Astrocyte of the spinal cord (primary cell): ENCODE data around the gene SEC16B.

ENCODE experiments used
- DNase-seq: peaks from one replicate; pipeline ENCODE4 v3.0.0; 2011; ENCODE audit warnings: low read depth, low spot score
- H3K4me3 ChIP-seq: 2 replicates; pipeline ENCODE4 v1.5.1; 2011; ENCODE audit warnings: low read depth, mild to moderate bottlenecking, low read length, moderate library complexity
- in situ Hi-C: cut with HindIII; loops from 2 replicates; pipeline ENCODE4 v1.10.0; 2017; ENCODE audit warnings: low sequenced_read_pairs
- TF ChIP-seq, protein P1 (sequence below): IDR thresholded peaks from 2 replicates; pipeline ENCODE4 v1.5.1; 2012; ENCODE audit warnings: low read depth, mild to moderate bottlenecking, low read length, inconsistent platforms

SEC16B gene

DNA sequence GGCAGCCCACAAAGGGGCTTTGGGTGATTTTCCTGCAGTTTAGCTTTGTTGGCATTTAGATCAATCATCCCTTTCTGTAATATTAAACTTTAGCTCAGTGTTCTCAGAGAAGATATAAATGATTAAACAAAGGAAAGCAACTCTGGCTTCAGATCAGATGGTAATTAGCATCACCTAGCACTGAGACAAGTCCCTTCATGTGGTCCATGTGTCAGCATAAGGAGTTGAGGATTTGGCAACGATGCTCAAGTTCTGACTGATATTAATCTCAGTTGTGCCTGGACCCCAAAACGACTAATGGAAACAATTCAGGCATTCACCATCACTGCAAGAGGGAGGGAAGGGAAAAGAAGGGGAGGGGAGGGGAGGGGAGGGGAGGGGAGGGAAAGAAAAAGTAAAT is 60.4 kb downstream of the SEC16B start:
- DNase-seq = no peak
- in situ Hi-C loops = no loop called here
- TF ChIP-seq, protein P1, sequence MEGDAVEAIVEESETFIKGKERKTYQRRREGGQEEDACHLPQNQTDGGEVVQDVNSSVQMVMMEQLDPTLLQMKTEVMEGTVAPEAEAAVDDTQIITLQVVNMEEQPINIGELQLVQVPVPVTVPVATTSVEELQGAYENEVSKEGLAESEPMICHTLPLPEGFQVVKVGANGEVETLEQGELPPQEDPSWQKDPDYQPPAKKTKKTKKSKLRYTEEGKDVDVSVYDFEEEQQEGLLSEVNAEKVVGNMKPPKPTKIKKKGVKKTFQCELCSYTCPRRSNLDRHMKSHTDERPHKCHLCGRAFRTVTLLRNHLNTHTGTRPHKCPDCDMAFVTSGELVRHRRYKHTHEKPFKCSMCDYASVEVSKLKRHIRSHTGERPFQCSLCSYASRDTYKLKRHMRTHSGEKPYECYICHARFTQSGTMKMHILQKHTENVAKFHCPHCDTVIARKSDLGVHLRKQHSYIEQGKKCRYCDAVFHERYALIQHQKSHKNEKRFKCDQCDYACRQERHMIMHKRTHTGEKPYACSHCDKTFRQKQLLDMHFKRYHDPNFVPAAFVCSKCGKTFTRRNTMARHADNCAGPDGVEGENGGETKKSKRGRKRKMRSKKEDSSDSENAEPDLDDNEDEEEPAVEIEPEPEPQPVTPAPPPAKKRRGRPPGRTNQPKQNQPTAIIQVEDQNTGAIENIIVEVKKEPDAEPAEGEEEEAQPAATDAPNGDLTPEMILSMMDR = no peak
- H3K4me3 ChIP-seq = no peak overlapping the region

DNA sequence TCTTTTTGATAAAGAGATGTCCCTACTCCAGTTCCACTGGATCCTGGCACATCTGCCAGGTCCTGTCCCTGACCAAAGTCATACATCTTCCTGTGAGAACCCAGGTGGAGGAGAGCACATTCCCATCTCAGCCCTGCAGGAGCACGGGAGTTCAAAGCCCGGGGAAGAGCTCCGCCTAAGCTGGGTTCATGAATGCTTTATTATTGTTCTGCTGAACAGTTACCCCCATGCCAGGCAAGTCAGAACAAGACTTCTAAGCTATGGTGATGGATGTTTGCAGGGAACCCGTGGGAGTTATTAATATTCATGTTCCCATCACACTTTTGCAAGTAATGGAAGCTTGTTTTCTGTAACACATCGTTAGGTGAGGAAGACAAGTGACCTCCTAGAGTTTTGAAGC is 62.9 kb downstream of the SEC16B start:
- TF ChIP-seq, protein P1 = no peak
- in situ Hi-C loops = no loop called here
- H3K4me3 ChIP-seq = no peak overlapping the region

GRCh38 chr1:177905686-177906085 is 64.2 kb downstream of the SEC16B start:
- no peak overlapping the region for H3K4me3 ChIP-seq
- peak; percentile 15 for DNase-seq
- TF ChIP-seq, protein P1 = no peak
- in situ Hi-C loops = no loop called here

More for the DNA sequence above, 62.9 kb downstream of the SEC16B start:
- DNase-seq = no peak

DNA sequence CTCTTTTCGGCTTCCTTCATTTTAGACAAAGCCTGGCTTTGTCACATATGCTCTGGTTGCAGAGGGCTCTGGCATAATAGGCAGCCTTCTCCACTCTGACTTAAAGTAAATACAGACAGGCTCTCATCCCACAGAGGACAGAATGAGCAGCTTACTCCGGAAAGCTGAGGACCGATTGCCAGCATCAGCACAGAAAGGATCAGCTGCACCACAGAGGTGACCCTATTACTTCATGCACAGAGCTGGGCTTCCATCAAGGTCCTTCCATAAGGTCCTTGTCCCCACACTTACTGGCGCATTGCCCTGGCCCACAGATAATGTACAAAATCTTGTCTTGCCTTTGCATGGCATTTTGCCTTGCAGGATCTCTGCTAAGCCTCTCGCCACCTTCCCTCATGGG is 67.6 kb downstream of the SEC16B start:
- TF ChIP-seq, protein P1 = no peak
- H3K4me3 ChIP-seq = no peak overlapping the region
- in situ Hi-C loops = no loop called here
- no peak for DNase-seq

GRCh38 chr1:177897998-177898654 is 71.7 kb downstream of the SEC16B start:
- no peak overlapping the region for H3K4me3 ChIP-seq
- no peak for DNase-seq
- in situ Hi-C loops = no loop called here
- TF ChIP-seq, protein P1 = no peak

DNA sequence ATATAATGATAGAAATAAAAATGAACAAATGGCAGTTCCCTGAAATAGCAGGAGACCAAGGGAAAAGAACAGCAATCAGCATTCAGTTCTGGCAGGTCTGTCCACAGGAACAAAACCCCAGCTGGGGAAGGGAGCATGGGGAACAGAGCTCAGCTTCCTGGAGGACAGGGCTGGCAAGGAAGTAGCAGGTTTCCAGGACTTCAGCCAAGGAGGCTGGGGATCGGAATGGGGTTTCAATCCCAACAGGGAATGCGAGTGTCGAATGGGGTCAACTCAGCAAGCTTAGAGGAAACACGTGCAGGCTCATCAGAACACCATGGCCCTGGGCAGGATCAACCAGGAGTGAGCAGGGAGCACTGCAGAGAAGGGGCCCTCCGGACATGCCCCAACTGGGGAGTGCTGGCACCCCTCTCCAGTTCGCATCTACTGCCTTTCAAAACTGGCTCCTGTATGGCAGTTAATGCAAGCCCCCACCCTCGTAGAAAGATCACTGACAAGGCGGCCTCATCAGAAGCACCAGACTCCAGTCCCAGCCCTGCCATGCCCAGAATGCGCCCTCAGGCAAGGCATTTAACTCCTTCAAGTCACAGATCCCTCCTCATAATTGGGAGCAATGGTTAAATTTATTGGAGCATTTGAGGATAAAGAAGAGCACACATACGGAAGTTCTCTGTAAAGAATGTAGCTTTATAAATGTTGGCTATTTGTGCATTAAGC is 72.4 kb downstream of the SEC16B start:
- in situ Hi-C loops = no loop called here
- no peak overlapping the region for H3K4me3 ChIP-seq
- DNase-seq = no peak
- TF ChIP-seq, protein P1 = no peak
